ENCODE results near the gene GNRHR.

DNA sequence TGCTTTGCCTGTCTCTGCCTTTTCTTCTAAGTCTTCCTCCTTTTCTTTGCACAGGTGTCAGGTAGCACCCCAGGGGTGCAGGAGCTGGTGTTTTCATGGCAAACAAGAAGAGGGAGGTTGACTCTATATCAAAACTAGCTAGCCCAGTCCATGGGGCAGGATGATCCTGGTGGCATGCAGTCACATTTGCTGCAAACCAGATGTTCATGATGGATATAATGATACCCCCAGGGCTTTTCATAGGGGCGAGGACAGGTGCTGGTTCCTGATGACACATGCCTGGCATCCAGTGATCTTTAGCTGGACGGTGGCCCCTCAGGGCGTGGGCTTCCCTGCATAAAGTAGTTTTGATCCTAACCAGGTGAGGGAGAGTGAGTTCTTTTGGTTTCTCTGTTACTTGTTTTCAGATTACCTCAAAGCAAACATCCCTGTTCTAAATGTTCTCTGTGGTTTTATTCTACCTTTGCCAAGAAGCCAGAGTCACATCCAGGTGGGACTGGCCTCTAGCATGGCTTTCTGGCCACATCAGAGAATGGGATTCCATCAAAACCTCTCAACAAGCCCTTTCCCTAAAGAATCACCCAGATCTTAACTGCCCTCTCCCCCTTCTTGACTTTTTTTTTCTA, 42.1 kb downstream of the GNRHR start:
- TF ChIP-seq, protein P1, sequence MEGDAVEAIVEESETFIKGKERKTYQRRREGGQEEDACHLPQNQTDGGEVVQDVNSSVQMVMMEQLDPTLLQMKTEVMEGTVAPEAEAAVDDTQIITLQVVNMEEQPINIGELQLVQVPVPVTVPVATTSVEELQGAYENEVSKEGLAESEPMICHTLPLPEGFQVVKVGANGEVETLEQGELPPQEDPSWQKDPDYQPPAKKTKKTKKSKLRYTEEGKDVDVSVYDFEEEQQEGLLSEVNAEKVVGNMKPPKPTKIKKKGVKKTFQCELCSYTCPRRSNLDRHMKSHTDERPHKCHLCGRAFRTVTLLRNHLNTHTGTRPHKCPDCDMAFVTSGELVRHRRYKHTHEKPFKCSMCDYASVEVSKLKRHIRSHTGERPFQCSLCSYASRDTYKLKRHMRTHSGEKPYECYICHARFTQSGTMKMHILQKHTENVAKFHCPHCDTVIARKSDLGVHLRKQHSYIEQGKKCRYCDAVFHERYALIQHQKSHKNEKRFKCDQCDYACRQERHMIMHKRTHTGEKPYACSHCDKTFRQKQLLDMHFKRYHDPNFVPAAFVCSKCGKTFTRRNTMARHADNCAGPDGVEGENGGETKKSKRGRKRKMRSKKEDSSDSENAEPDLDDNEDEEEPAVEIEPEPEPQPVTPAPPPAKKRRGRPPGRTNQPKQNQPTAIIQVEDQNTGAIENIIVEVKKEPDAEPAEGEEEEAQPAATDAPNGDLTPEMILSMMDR (conservative IDR thresholded peaks at IDR 0.05; ENCODE audit: low read length), result no peak
- TF ChIP-seq EZH2phosphoT487 (IDR thresholded peaks at IDR 0.05; ENCODE audit: borderline replicate concordance, low read depth, low read length), result no peak

All from OCI-LY7 (cell line).